Neural progenitor cell (in vitro differentiated cells): Measurements from ENCODE around the gene STARD8. TPM values are rescaled to one million over a fixed set of nuclear protein-coding genes. Genes with fewer than 3 reads are reported as not detected.
"Not testable (repeated sequence)": the region's sequence is repeated elsewhere in the genome, so short reads cannot be mapped to it uniquely, and the experiment has no call there.

Source experiments
- DNase-seq: peaks from one replicate; pipeline ENCODE4 v3.0.0-alpha.2; 2016; ENCODE audit warnings: low spot score
- H2AFZ ChIP-seq: fragments of 200-600 bp; sonication (generic); replicated peaks from 2 replicates; pipeline ENCODE4 v1.6.1; 2016; ENCODE audit warnings: antibody characterized with exemption
- H3F3A ChIP-seq: fragments of 200-600 bp; sonication (generic); 2 replicates; pipeline ENCODE4 v1.6.1; 2016; ENCODE audit warnings: antibody characterized with exemption, low read depth
- H3K27ac ChIP-seq: fragments of 200-600 bp; sonication (generic); 2 replicates; pipeline ENCODE4 v1.5.1; 2016; ENCODE audit warnings: mild to moderate bottlenecking
- H3K27me3 ChIP-seq: fragments of 200-600 bp; sonication (generic); 2 replicates; pipeline ENCODE4 v1.6.1; 2016; ENCODE audit warnings: mild to moderate bottlenecking, moderate library complexity
- H3K36me3 ChIP-seq: fragments of 200-600 bp; sonication (generic); 2 replicates; pipeline ENCODE4 v1.5.1; 2016
- H3K4me1 ChIP-seq: fragments of 200-600 bp; sonication (generic); 2 replicates; pipeline ENCODE4 v1.6.1; 2016; ENCODE audit warnings: mixed run types
- H3K4me2 ChIP-seq: fragments of 200-600 bp; sonication (generic); 2 replicates; pipeline ENCODE4 v1.6.1; 2016
- H3K4me3 ChIP-seq: fragments of 200-600 bp; sonication (generic); 2 replicates; pipeline ENCODE4 v1.5.1; 2016
- H3K79me2 ChIP-seq: fragments of 200-600 bp; sonication (generic); 2 replicates; pipeline ENCODE4 v1.6.1; 2016; ENCODE audit warnings: low read depth
- H3K9ac ChIP-seq: fragments of 200-600 bp; sonication (generic); 2 replicates; pipeline ENCODE4 v1.6.1; 2016
- H3K9me3 ChIP-seq: fragments of 200-600 bp; sonication (generic); 2 replicates; pipeline ENCODE4 v1.5.1; 2016; ENCODE audit warnings: low read depth
- H4K20me1 ChIP-seq: fragments of 200-600 bp; sonication (generic); 2 replicates; pipeline ENCODE4 v1.6.1; 2016; ENCODE audit warnings: low read depth
- H3K27ac Mint-ChIP-seq: 3 replicates; pipeline ENCODE4 v1.8.0; 2021; ENCODE audit warnings: mixed read lengths
- H3K27me3 Mint-ChIP-seq: 2 replicates; pipeline ENCODE4 v1.8.0; 2022; ENCODE audit warnings: low read depth, mild to moderate bottlenecking, inconsistent platforms, moderate library complexity, mixed read lengths; ENCODE audit not compliant: insufficient read depth
- H3K36me3 Mint-ChIP-seq: 3 replicates; pipeline ENCODE4 v1.8.0; 2021; ENCODE audit warnings: mixed read lengths
- H3K4me1 Mint-ChIP-seq: 3 replicates; pipeline ENCODE4 v1.8.0; 2021; ENCODE audit warnings: mixed read lengths
- H3K4me3 Mint-ChIP-seq: 3 replicates; pipeline ENCODE4 v1.8.0; 2021; ENCODE audit warnings: mild to moderate bottlenecking, moderate library complexity, mixed read lengths
- H3K9me3 Mint-ChIP-seq: 3 replicates; pipeline ENCODE4 v1.8.0; 2020; ENCODE audit warnings: mixed read lengths
- CTCF ChIP-seq: fragments of 200-600 bp; sonication (generic); IDR thresholded peaks from 2 replicates; pipeline ENCODE4 v1.5.1; 2017; ENCODE audit warnings: antibody characterized with exemption, mild to moderate bottlenecking
- EZH2 ChIP-seq: fragments of 200-600 bp; sonication (generic); IDR thresholded peaks from 2 replicates; pipeline ENCODE4 v1.6.1; 2017; ENCODE audit warnings: antibody characterized with exemption, mild to moderate bottlenecking, moderate library complexity
- EZH2phosphoT487 ChIP-seq: fragments of 200-600 bp; sonication (generic); IDR thresholded peaks from 2 replicates; pipeline ENCODE4 v1.6.1; 2017; ENCODE audit warnings: antibody characterized with exemption
- total RNA-seq: library from RNA; depleted of rRNA; stranded (reverse); fragments of >200 nt; gene quantifications from 2 replicates; pipeline ENCODE4 v1.2.3, GENCODE V29; 2015; ENCODE audit warnings: low replicate concordance

Gene STARD8
- total RNA-seq, 1 donor from 2014 or later = 0.82 TPM

DNA sequence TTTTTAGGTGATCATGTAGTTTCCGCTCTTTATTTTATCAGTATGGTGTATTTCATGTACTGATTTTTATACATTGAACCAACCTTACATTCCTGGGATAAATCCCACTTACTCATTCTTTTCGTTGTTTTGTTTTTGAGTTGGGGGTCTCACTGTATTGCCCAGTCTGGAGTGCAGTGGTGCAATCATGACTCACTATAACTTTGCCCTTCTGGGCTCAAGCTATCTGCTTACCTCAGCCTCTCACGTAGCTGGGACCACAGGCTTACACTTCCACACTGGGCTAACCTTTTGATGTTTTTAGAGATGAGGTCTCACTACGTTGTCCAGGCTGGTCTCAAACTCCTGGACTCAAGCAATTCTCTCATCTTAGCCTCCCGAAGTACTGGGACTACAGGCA lies 19.5 kb upstream of the STARD8 start:
- peaks cover 2% of the 10 kb centered on the region for H3K4me1 Mint-ChIP-seq
- Histone ChIP-seq H3K27ac (no peak overlapping the region), H3K4me3 (no peak overlapping the region), H3K79me2 (no peaks in the 10 kb centered on the region), H3K36me3 (no peaks in the 10 kb centered on the region), H3K4me2 (no peak overlapping the region), H4K20me1 (no peaks in the 10 kb centered on the region), H3K9ac (no peak overlapping the region), H3K27me3 (no peaks in the 10 kb centered on the region), H3F3A (no peaks in the 10 kb centered on the region), H2AFZ (no peak overlapping the region), H3K9me3 (peaks cover 3% of the 10 kb centered on the region), H3K4me1 (no peaks in the 10 kb centered on the region)
- no peak overlapping the region for H3K27ac Mint-ChIP-seq
- H3K4me3 Mint-ChIP-seq = no peak overlapping the region
- no peaks in the 10 kb centered on the region for H3K36me3 Mint-ChIP-seq
- no peak for DNase-seq
- H3K27me3 Mint-ChIP-seq = peaks cover 2% of the 10 kb centered on the region
- peaks cover 3% of the 10 kb centered on the region for H3K9me3 Mint-ChIP-seq
- TF ChIP-seq EZH2phosphoT487 (no peak), CTCF (no peak), EZH2 (no peak)

GRCh38 chrX:68629936-68630335 lies 17.5 kb upstream of the STARD8 start:
- not testable (repeated sequence) for H3K27me3 ChIP-seq, H3K4me1 Mint-ChIP-seq, H3K27ac Mint-ChIP-seq, H4K20me1 ChIP-seq, DNase-seq, H3K4me3 ChIP-seq, H3K36me3 Mint-ChIP-seq, H3K4me2 ChIP-seq, H3K79me2 ChIP-seq, H3K36me3 ChIP-seq, H3K4me1 ChIP-seq, H3K9me3 Mint-ChIP-seq, H3K9ac ChIP-seq, H3K9me3 ChIP-seq, H3K27ac ChIP-seq, H2AFZ ChIP-seq, H3K4me3 Mint-ChIP-seq, H3K27me3 Mint-ChIP-seq, H3F3A ChIP-seq

DNA sequence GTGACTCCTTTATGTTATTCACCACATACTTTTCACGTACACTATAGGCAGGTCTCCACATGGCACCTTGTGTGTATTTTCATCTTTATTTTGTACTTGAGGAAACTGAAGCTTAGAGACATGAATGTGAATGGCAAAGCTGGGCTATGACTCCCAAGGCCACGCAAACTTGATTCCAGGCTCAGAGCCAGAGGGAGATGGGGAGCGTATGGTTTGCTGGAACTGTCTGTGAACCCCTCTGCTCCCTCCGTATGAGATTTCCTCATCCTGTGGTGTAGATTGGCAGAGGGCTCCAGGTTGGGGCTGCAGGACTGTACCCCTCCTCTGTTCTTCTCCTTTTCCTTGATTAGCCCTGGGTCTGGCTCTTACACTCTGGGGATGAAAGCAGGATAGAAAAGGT lies 16.1 kb upstream of the STARD8 start:
- Histone ChIP-seq H3K36me3 (no peaks in the 10 kb centered on the region), H3K27ac (no peak overlapping the region), H4K20me1 (no peaks in the 10 kb centered on the region), H3K9me3 (peaks cover 3% of the 10 kb centered on the region), H3F3A (no peaks in the 10 kb centered on the region), H3K9ac (no peak overlapping the region), H3K4me2 (no peak overlapping the region), H2AFZ (no peak overlapping the region), H3K4me3 (no peak overlapping the region), H3K27me3 (no peaks in the 10 kb centered on the region), H3K4me1 (no peaks in the 10 kb centered on the region), H3K79me2 (no peaks in the 10 kb centered on the region)
- Mint-ChIP-seq H3K9me3 (peaks cover 3% of the 10 kb centered on the region), H3K4me1 (peaks cover 2% of the 10 kb centered on the region), H3K27ac (no peak overlapping the region), H3K4me3 (no peak overlapping the region), H3K27me3 (peaks cover 6% of the 10 kb centered on the region), H3K36me3 (no peaks in the 10 kb centered on the region)
- DNase-seq = no peak
- no peak for TF ChIP-seq EZH2
- no peak for TF ChIP-seq EZH2phosphoT487
- TF ChIP-seq CTCF = no peak

DNA sequence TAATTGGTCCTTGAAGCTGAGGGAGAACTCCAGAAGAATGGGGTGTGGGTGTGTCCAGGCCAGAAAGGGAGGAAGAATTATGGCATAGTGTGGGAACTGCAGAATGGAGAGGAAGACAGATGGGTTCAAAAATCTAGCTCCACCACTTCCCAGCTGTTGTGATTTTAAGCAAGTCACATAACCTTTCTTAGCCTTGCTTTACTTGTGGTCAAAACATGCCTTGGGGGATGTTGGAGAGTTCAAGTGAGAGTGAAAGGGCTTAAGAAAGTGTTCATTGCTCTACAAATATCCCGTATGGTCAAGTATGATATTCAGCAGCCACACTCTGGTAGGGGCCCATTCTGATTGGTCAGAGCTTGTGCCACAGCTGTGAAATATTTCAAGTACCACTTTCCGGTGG lies 15.0 kb upstream of the STARD8 start:
- H3K36me3 Mint-ChIP-seq = no peaks in the 10 kb centered on the region
- Histone ChIP-seq H3K4me1 (no peaks in the 10 kb centered on the region), H3K27me3 (no peaks in the 10 kb centered on the region), H3K4me2 (no peak overlapping the region), H2AFZ (no peak overlapping the region), H3K9me3 (peaks cover 3% of the 10 kb centered on the region), H3K36me3 (no peaks in the 10 kb centered on the region), H4K20me1 (no peaks in the 10 kb centered on the region), H3K4me3 (no peak overlapping the region), H3K9ac (no peak overlapping the region), H3K79me2 (no peaks in the 10 kb centered on the region), H3F3A (no peaks in the 10 kb centered on the region), H3K27ac (no peak overlapping the region)
- DNase-seq = no peak
- H3K27me3 Mint-ChIP-seq = peaks cover 6% of the 10 kb centered on the region
- no peak overlapping the region for H3K4me3 Mint-ChIP-seq
- TF ChIP-seq EZH2phosphoT487 = no peak
- no peak for TF ChIP-seq EZH2
- TF ChIP-seq CTCF = no peak
- H3K27ac Mint-ChIP-seq = no peak overlapping the region
- H3K9me3 Mint-ChIP-seq = peaks cover 3% of the 10 kb centered on the region
- peaks cover 2% of the 10 kb centered on the region for H3K4me1 Mint-ChIP-seq
